ENCODE results near the gene NRG3. TPM values are rescaled to one million over a fixed set of nuclear protein-coding genes. Genes with fewer than 3 reads are reported as not detected.
"Not testable (repeated sequence)": the region's sequence is repeated elsewhere in the genome, so short reads cannot be mapped to it uniquely, and the experiment has no call there.

Gene NRG3
- total RNA-seq, 6 experiments from 2014 or later = 0.34 to 0.99 (median 0.75) TPM

DNA sequence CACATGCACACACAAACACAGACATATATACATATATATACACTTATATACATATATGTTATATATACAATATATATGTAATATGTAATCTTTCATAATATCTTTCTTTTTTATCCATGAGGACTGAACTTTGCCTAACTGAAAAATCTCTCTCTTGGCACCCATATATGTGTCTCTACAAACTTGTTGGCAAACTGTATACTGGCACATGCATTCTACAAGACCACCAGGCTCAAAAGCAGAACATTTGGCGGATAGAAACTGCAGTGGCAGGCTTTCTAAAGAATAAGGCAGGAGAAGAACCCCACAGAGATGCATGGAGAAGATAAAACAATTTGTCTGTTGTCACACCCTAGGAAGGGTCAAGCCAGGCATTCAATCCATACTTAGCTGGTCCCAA lies 165.3 kb downstream of the NRG3 start:
- Histone ChIP-seq H3K4me3 (no peak overlapping the region), H3K27ac (no peak overlapping the region), H3K36me3 (no peaks in the 10 kb centered on the region), H3K4me1 (no peaks in the 10 kb centered on the region), H3K9me3 (no peaks in the 10 kb centered on the region), H3K27me3 (no peaks in the 10 kb centered on the region)
- DNase-seq (no peak), ATAC-seq (no peak)
- intact Hi-C loops (cut with DNase I) = no loop called here
- TF ChIP-seq CTCF (IDR thresholded peaks at IDR 0.05) = no peak
- no peak for TF ChIP-seq POLR2A (IDR thresholded peaks at IDR 0.05)
- WGBS (ENCODE audit: insufficient coverage, low coverage, low lambda C conversion rate, missing lambda C conversion rate) = 36% methylated on average over 1 of the region's 1 CpG

- 91% methylated on average over 2 of the region's 2 CpGs for WGBS (ENCODE audit: insufficient coverage, low coverage, low lambda C conversion rate, missing lambda C conversion rate)
- TF ChIP-seq POLR2A (IDR thresholded peaks at IDR 0.05) (no peak), CTCF (IDR thresholded peaks at IDR 0.05) (no peak)
These were observed 166.0 kb downstream of the NRG3 start for GRCh38 chr10:82041018-82041417.

GRCh38 chr10:82056391-82056790 lies 181.4 kb downstream of the NRG3 start:
- H3K27ac ChIP-seq = no peak overlapping the region
- TF ChIP-seq POLR2A (IDR thresholded peaks at IDR 0.05) (no peak), CTCF (IDR thresholded peaks at IDR 0.05) (no peak)
- no peaks in the 10 kb centered on the region for H3K36me3 ChIP-seq
- intact Hi-C loops (cut with DNase I) = no loop called here
- DNase-seq (no peak), ATAC-seq (no peak)
- H3K4me1 ChIP-seq = no peaks in the 10 kb centered on the region
- H3K4me3 ChIP-seq = no peak overlapping the region
- 92% methylated on average over 1 of the region's 1 CpG for WGBS (ENCODE audit: insufficient coverage, low coverage, low lambda C conversion rate, missing lambda C conversion rate)
- no peaks in the 10 kb centered on the region for H3K9me3 ChIP-seq
- H3K27me3 ChIP-seq = no peaks in the 10 kb centered on the region

More at GRCh38 chr10:82041018-82041417, 166.0 kb downstream of the NRG3 start:
- H3K4me3 ChIP-seq = no peak overlapping the region
- intact Hi-C loops (cut with DNase I) = no loop called here
- no peaks in the 10 kb centered on the region for H3K36me3 ChIP-seq
- ATAC-seq = no peak
- H3K27me3 ChIP-seq = no peaks in the 10 kb centered on the region
- H3K4me1 ChIP-seq = no peaks in the 10 kb centered on the region
- no peak for DNase-seq
- H3K27ac ChIP-seq = no peak overlapping the region
- H3K9me3 ChIP-seq = no peaks in the 10 kb centered on the region

DNA sequence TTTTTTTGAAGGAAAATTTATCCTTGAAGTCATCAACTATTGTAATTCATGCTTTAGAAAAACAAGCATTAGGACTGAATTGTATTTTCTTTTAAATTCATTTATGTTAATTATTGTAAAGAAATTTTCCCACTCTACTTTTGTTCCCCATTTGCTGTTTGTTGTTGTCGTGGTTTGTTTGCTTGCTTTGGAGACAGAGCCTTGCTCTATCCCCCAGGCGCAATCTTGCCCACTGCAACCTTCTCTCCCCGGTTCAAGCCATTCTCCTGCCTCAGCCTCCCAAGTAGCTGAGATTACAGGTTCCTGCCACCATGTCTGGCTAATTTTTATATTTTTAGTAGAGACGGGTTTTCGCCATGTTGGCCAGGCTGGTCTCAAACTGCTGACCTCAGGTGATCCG lies 192.2 kb downstream of the NRG3 start:
- intact Hi-C loops (cut with DNase I); ATAC-seq; H3K9me3 ChIP-seq; H3K36me3 ChIP-seq; DNase-seq; H3K4me1 ChIP-seq; H3K4me3 ChIP-seq; H3K27ac ChIP-seq; H3K27me3 ChIP-seq: not testable (repeated sequence)
- 65% methylated on average over 6 of the region's 6 CpGs for WGBS (ENCODE audit: insufficient coverage, low coverage, low lambda C conversion rate, missing lambda C conversion rate)

DNA sequence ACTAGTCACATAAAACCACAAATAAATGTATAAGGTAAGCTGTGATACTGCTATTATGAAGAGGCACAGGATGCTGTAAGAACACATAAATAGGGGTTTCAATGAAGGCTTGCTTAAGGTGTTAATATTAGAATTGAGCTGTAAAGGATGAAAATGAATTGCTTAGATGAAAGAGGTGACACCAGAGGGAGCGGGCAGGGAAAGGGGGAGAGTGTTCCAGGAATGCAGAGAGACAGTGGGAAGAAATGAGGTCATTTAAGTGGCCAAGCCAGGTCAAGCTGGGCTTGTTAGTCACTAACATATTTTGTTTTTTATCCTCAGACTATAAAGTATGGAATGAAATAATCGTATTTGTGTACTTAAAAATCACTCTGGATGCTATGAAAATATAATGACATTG lies 193.5 kb downstream of the NRG3 start:
- intact Hi-C loops (cut with DNase I) = no loop called here
- Histone ChIP-seq H3K4me1 (no peaks in the 10 kb centered on the region), H3K36me3 (no peaks in the 10 kb centered on the region), H3K27ac (no peak overlapping the region), H3K4me3 (no peak overlapping the region), H3K9me3 (no peaks in the 10 kb centered on the region), H3K27me3 (no peaks in the 10 kb centered on the region)
- WGBS (ENCODE audit: insufficient coverage, low coverage, low lambda C conversion rate, missing lambda C conversion rate) = 43% methylated on average over 2 of the region's 2 CpGs
- TF ChIP-seq POLR2A (IDR thresholded peaks at IDR 0.05) = no peak
- DNase-seq (no peak), ATAC-seq (no peak)

DNA sequence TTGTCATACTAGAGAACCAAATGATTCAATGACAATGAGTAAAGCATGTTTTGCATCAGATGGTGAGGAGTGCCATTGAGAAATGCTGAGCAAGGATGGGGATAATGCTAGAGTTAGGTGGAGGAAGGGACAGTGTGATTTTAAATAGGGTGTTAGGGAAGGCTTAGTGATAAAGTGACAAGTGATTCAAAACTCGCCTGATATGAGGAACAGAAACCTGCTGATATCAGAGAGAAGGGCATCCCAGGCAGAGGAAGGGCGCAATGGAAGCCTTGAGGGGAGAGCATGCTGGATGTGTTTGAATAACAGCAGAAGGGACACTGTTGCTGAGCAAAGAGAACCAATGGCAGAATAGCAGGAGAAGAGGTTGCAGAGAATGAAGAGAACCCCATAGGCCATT lies 196.2 kb downstream of the NRG3 start:
- intact Hi-C loops (cut with DNase I) = no loop called here
- ATAC-seq (no peak), DNase-seq (no peak)
- Histone ChIP-seq H3K4me1 (no peaks in the 10 kb centered on the region), H3K4me3 (no peak overlapping the region), H3K36me3 (no peaks in the 10 kb centered on the region), H3K27me3 (no peaks in the 10 kb centered on the region), H3K9me3 (no peaks in the 10 kb centered on the region), H3K27ac (no peak overlapping the region)
- 28% methylated on average over 2 of the region's 2 CpGs for WGBS (ENCODE audit: insufficient coverage, low coverage, low lambda C conversion rate, missing lambda C conversion rate)
- TF ChIP-seq CTCF (IDR thresholded peaks at IDR 0.05) (no peak), POLR2A (IDR thresholded peaks at IDR 0.05) (no peak)
